ENCODE data around the gene HOOK2. TPM values are rescaled to one million over a fixed set of nuclear protein-coding genes. Genes with fewer than 3 reads are reported as not detected.

Gene HOOK2
- total and polyA plus RNA-seq, 9 of the 15 experiments (the other 6 are each of a cell fraction or from before 2014, with no cell fraction given) = 1.3 to 17.2 (median 9.9) TPM

- no peak for TF ChIP-seq ZFP91 (CRISPR knock-in tag; IDR thresholded peaks at IDR 0.05)
- TF ChIP-seq TCFL5 (CRISPR knock-in tag; conservative IDR thresholded peaks at IDR 0.05) = no peak
- no peak for TF ChIP-seq ZBTB7A (IDR thresholded peaks at IDR 0.05; ENCODE audit: borderline replicate concordance, control insufficient read depth, low read depth, low read length)
- no peak for TF ChIP-seq HMG20B (CRISPR knock-in tag; IDR thresholded peaks at IDR 0.05)
- TF ChIP-seq MXI1 (IDR thresholded peaks at IDR 0.05; ENCODE audit: low read depth, low read length) = no peak; the same call in 1 of the 2 replicates
- no peak for TF ChIP-seq ZNF165 (CRISPR knock-in tag; IDR thresholded peaks at IDR 0.05; ENCODE audit: borderline replicate concordance)
- TF ChIP-seq PHB2 (IDR thresholded peaks at IDR 0.05; ENCODE audit: low read depth) = no peak
- TF ChIP-seq ZNF518B (CRISPR knock-in tag; IDR thresholded peaks at IDR 0.05) = no peak
- no peak for TF ChIP-seq RAD21 (CRISPR knock-in tag; conservative IDR thresholded peaks at IDR 0.05 in 1 of 2, IDR thresholded peaks at IDR 0.05 in 1 of 2)
- no peak for TF ChIP-seq YBX1 (IDR thresholded peaks at IDR 0.05)
- no peak for TF ChIP-seq NUFIP1 (IDR thresholded peaks at IDR 0.05; ENCODE audit: partially characterized antibody)
- TF ChIP-seq GATAD2B (IDR thresholded peaks at IDR 0.05; ENCODE audit: borderline replicate concordance) = 0 out of 2 replicates have a peak, but pooled peaks have one; percentile 43
- TF ChIP-seq CBX2 (IDR thresholded peaks at IDR 0.05; ENCODE audit: insufficient read depth, low read length, poor library complexity, severe bottlenecking) = no peak
- TF ChIP-seq ZNF324 (CRISPR knock-in tag; IDR thresholded peaks at IDR 0.05) = no peak
- no peak for TF ChIP-seq PHTF2 (CRISPR knock-in tag; IDR thresholded peaks at IDR 0.05)
- TF ChIP-seq ZNF655 (CRISPR knock-in tag; IDR thresholded peaks at IDR 0.05) = no peak
- no peak for TF ChIP-seq ESRRB (CRISPR knock-in tag; IDR thresholded peaks at IDR 0.05; ENCODE audit: borderline replicate concordance)
- peak; percentile 79; the same call in 1 of the 2 replicates for TF ChIP-seq CREB3L1 (IDR thresholded peaks at IDR 0.05; ENCODE audit: borderline replicate concordance, low read depth)
- TF ChIP-seq BRF1 (IDR thresholded peaks at IDR 0.05; ENCODE audit: borderline replicate concordance, extremely low read depth, insufficient read length) = no peak
- TF ChIP-seq KDM1A (IDR thresholded peaks at IDR 0.05) = peak in 1 of 2 experiments; percentile 37; a peak in 1 of 4 replicates
These were observed 52.6 kb downstream of the HOOK2 start (continued) for GRCh38 chr19:12722566-12723380.
